Glutamatergic neuron (in vitro differentiated cells): ENCODE measurements around the gene PTK6. TPM values are rescaled to one million over a fixed set of nuclear protein-coding genes. Genes with fewer than 3 reads are reported as not detected.

Experiments used
- DNase-seq: peaks from one replicate; pipeline ENCODE4 v3.0.0; 2022
- H3K27ac Mint-ChIP-seq: one replicate; pipeline ENCODE4 v1.8.0; 2020; ENCODE audit warnings: mild to moderate bottlenecking, mixed read lengths, inconsistent platforms; ENCODE audit not compliant: unreplicated experiment
- H3K27me3 Mint-ChIP-seq: one replicate; pipeline ENCODE4 v1.8.0; 2020; ENCODE audit warnings: mild to moderate bottlenecking, moderate library complexity, mixed read lengths, inconsistent platforms; ENCODE audit not compliant: unreplicated experiment
- H3K36me3 Mint-ChIP-seq: one replicate; pipeline ENCODE4 v1.8.0; 2020; ENCODE audit warnings: mild to moderate bottlenecking, mixed read lengths, inconsistent platforms; ENCODE audit not compliant: unreplicated experiment
- H3K4me1 Mint-ChIP-seq: one replicate; pipeline ENCODE4 v1.8.0; 2020; ENCODE audit warnings: mild to moderate bottlenecking, low read depth, mixed read lengths, inconsistent platforms; ENCODE audit not compliant: unreplicated experiment
- H3K4me3 Mint-ChIP-seq: one replicate; pipeline ENCODE4 v1.8.0; 2020; ENCODE audit warnings: mild to moderate bottlenecking, mixed read lengths, inconsistent platforms; ENCODE audit not compliant: unreplicated experiment
- H3K9me3 Mint-ChIP-seq: one replicate; pipeline ENCODE4 v1.8.0; 2020; ENCODE audit warnings: mild to moderate bottlenecking, moderate library complexity, mixed read lengths, inconsistent platforms; ENCODE audit not compliant: unreplicated experiment
- CTCF ChIP-seq: fragments of 200-600 bp; sonication (generic); IDR thresholded peaks from one replicate; pipeline ENCODE4 v1.5.0; 2021; ENCODE audit not compliant: partially characterized antibody, unreplicated experiment
- total RNA-seq: library from RNA; stranded (reverse); fragmentation: NEBNext Ultra II Directional; extraction: Animal tissue kit (Norgen Biotek cat#: 25700); gene quantifications from one replicate; pipeline ENCODE4 v1.2.1, GENCODE V29; 2021; ENCODE audit not compliant: unreplicated experiment

PTK6 gene
- total RNA-seq, 1 donor from 2014 or later = 0.17 TPM

GRCh38 chr20:63544958-63545516 is 7.9 kb upstream of the PTK6 start:
- no peak overlapping the region for H3K27ac Mint-ChIP-seq
- H3K4me3 Mint-ChIP-seq = no peak overlapping the region
- H3K27me3 Mint-ChIP-seq = peaks cover 4% of the 10 kb centered on the region
- peaks cover 8% of the 10 kb centered on the region for H3K9me3 Mint-ChIP-seq
- peaks cover 5% of the 10 kb centered on the region for H3K36me3 Mint-ChIP-seq
- peaks cover 3% of the 10 kb centered on the region for H3K4me1 Mint-ChIP-seq
- TF ChIP-seq CTCF = no peak
- DNase-seq = no peak

GRCh38 chr20:63544241-63544957 is 7.2 kb upstream of the PTK6 start:
- no peak for TF ChIP-seq CTCF
- H3K9me3 Mint-ChIP-seq = peaks cover 8% of the 10 kb centered on the region
- no peak overlapping the region for H3K4me3 Mint-ChIP-seq
- peaks cover 5% of the 10 kb centered on the region for H3K36me3 Mint-ChIP-seq
- H3K27me3 Mint-ChIP-seq = peaks cover 4% of the 10 kb centered on the region
- peaks cover 3% of the 10 kb centered on the region for H3K4me1 Mint-ChIP-seq
- DNase-seq = no peak
- H3K27ac Mint-ChIP-seq = no peak overlapping the region

GRCh38 chr20:63543733-63544132 is 6.6 kb upstream of the PTK6 start:
- no peak for TF ChIP-seq CTCF
- H3K4me1 Mint-ChIP-seq = peaks cover 3% of the 10 kb centered on the region
- H3K4me3 Mint-ChIP-seq = peak overlapping the region; percentile 51
- peaks cover 8% of the 10 kb centered on the region for H3K9me3 Mint-ChIP-seq
- peaks cover 4% of the 10 kb centered on the region for H3K27me3 Mint-ChIP-seq
- H3K36me3 Mint-ChIP-seq = peaks cover 5% of the 10 kb centered on the region
- DNase-seq = no peak
- peak overlapping the region; percentile 59 for H3K27ac Mint-ChIP-seq

- TF ChIP-seq CTCF = no peak
- Mint-ChIP-seq H3K27me3 (peaks cover 4% of the 10 kb centered on the region), H3K36me3 (peaks cover 5% of the 10 kb centered on the region), H3K27ac (no peak overlapping the region), H3K4me3 (no peak overlapping the region), H3K9me3 (peaks cover 8% of the 10 kb centered on the region), H3K4me1 (peaks cover 3% of the 10 kb centered on the region)
- DNase-seq = no peak
These were observed 6.0 kb upstream of the PTK6 start for GRCh38 chr20:63543131-63543530.

GRCh38 chr20:63542696-63543095 is 5.5 kb upstream of the PTK6 start:
- DNase-seq = no peak
- peaks cover 5% of the 10 kb centered on the region for H3K36me3 Mint-ChIP-seq
- H3K27ac Mint-ChIP-seq = no peak overlapping the region
- H3K27me3 Mint-ChIP-seq = peaks cover 4% of the 10 kb centered on the region
- peaks cover 3% of the 10 kb centered on the region for H3K4me1 Mint-ChIP-seq
- H3K4me3 Mint-ChIP-seq = no peak overlapping the region
- no peak for TF ChIP-seq CTCF
- H3K9me3 Mint-ChIP-seq = peaks cover 8% of the 10 kb centered on the region
